HG03432 (cell line): ENCODE measurements around the gene FGF3.

Experiments used
- ATAC-seq: cut with Tn5 transposase; IDR thresholded peaks from one replicate; pipeline ENCODE4 v1.9.1; 2021; ENCODE audit warnings: mild to moderate bottlenecking, moderate library complexity; ENCODE audit not compliant: unreplicated experiment

FGF3 gene

GRCh38 chr11:69818603-69819441 lies at the start of gene FGF3:
Gene FGF3, minus strand, starts transcription at chr11:69819416. Its CDS starts 483 bp downstream, at chr11:69818933.
- ATAC-seq = no peak

- no peak for ATAC-seq
Measured at GRCh38 chr11:69868871-69869270, 49.7 kb upstream of the FGF3 start.

GRCh38 chr11:69868006-69868810 lies 49.0 kb upstream of the FGF3 start:
- ATAC-seq = no peak

- ATAC-seq = no peak
Measured at GRCh38 chr11:69867076-69868005, 48.1 kb upstream of the FGF3 start.

GRCh38 chr11:69866648-69867047 lies 47.4 kb upstream of the FGF3 start:
- no peak for ATAC-seq

- no peak for ATAC-seq
Measured at GRCh38 chr11:69865707-69866106, 46.5 kb upstream of the FGF3 start.

GRCh38 chr11:69864686-69865661 lies 45.8 kb upstream of the FGF3 start:
- no peak for ATAC-seq

- ATAC-seq = no peak
Measured at GRCh38 chr11:69863544-69864200, 44.5 kb upstream of the FGF3 start.

GRCh38 chr11:69862797-69863543 lies 43.8 kb upstream of the FGF3 start:
- no peak for ATAC-seq

- no peak for ATAC-seq
Measured at GRCh38 chr11:69862331-69862771, 43.1 kb upstream of the FGF3 start.

- no peak for ATAC-seq
Measured at GRCh38 chr11:69861901-69862300, 42.7 kb upstream of the FGF3 start.

GRCh38 chr11:69860796-69861445 lies 41.7 kb upstream of the FGF3 start:
- ATAC-seq = no peak

GRCh38 chr11:69860244-69860643 lies 41.0 kb upstream of the FGF3 start:
- no peak for ATAC-seq

- no peak for ATAC-seq
Measured at GRCh38 chr11:69859275-69859934, 40.2 kb upstream of the FGF3 start.

GRCh38 chr11:69855421-69855820 lies 36.2 kb upstream of the FGF3 start:
- ATAC-seq = no peak

- ATAC-seq = no peak
Measured at GRCh38 chr11:69854713-69855112, 35.5 kb upstream of the FGF3 start.

GRCh38 chr11:69852056-69852455 lies 32.8 kb upstream of the FGF3 start:
- no peak for ATAC-seq
